ENCODE results near the gene TWIST2.

The TWIST2 gene

DNA sequence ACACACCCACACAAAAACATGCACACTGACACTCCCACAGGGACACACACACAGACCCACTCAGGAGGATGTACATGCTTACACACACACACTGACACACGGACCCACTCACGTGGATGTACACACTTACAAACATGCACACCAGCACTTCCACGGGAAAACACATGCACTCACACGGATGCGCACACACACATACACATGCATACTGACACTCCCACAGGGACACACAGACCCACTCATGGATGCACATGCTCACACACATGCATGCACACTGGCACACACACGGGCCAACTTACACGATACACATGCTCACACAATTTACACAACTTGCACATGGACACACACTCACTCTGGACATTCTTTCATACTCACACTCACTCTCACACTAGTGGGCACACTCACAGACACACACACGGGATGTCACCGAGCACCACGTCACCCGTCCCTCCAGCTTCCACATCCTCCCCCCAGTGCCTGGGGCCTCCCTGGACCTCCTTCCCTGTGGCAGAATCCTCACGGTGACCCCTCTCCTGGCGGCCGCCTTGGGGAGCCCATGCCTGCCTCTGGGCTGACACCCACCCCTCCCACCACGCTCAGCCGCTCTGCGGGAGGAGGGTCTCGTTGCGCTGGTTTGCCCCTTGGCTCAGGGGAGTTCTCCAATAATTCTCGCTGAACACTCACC is 58.5 kb downstream of the TWIST2 start:
- no peaks in the 10 kb centered on the region for H3K4me1 Mint-ChIP-seq
- no peak for ATAC-seq
- no peak overlapping the region for H3K4me3 Mint-ChIP-seq
- H3K27ac Mint-ChIP-seq, result no peak overlapping the region
- no peaks in the 10 kb centered on the region for H3K36me3 Mint-ChIP-seq
- no peaks in the 10 kb centered on the region for H3K9me3 Mint-ChIP-seq
- no peak for DNase-seq (ENCODE audit: low spot score in 2 of 2)

DNA sequence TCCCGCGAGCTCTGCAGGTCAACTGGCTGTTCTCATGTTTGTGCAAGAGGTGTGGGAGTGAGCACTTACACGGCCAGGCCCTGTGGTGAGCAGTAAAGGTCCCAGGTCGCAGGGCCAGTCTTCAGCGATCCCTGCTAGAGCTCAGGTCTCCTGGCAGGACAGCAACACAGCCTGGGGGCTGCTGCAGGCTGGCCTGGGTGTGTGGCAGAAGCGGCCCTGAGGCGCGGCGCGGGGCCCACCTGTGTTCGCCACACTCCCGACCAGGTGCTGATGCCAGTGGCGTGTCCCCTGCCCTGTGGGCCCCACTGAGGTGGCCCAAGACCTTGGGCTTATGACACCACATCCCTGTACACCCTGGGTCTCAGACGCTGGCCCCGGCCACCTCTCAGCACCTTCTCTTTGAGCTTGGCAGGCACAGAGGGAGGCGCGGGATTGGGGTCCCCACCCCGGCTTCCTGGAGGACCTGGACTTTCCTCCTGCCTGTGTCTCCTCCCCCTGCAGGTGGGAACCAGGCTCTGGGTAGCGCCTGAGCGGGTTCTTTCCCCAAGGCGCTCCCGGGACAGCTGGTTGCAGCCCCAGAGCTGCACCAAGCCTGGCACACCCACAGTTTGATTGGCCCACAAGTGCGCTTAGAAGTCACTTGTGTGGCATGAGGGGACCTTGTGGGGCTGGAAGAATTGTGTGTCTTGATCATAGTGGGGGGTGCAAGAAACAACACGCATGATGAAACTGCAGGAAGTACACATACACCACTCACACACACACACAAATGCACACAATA is 59.2 kb downstream of the TWIST2 start:
- no peaks in the 10 kb centered on the region for H3K9me3 Mint-ChIP-seq
- H3K4me1 Mint-ChIP-seq, result no peaks in the 10 kb centered on the region
- ATAC-seq (no peak), DNase-seq (ENCODE audit: low spot score in 2 of 2) (no peak)
- H3K36me3 Mint-ChIP-seq, result no peaks in the 10 kb centered on the region
- no peak overlapping the region for H3K4me3 Mint-ChIP-seq
- no peak overlapping the region for H3K27ac Mint-ChIP-seq

DNA sequence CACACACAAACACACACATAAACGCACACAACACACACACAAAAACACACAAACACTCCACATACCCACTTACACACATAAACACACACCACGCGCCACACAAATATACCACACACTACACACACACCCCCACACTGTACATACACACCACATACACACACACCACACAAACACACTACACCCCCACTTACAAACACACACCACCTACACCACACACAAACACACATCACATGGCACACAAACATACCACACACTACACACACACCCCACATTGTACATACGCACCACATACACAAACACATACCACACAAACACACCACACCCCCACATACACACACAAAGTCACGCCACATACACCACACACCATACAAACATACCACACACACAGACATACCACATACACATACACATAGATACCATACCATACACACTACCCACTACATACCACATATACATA is 59.9 kb downstream of the TWIST2 start:
- DNase-seq (ENCODE audit: low spot score in 2 of 2) (no peak), ATAC-seq (no peak)
- H3K4me1 Mint-ChIP-seq, result no peaks in the 10 kb centered on the region
- no peak overlapping the region for H3K27ac Mint-ChIP-seq
- no peaks in the 10 kb centered on the region for H3K9me3 Mint-ChIP-seq
- H3K4me3 Mint-ChIP-seq, result no peak overlapping the region
- no peaks in the 10 kb centered on the region for H3K36me3 Mint-ChIP-seq

DNA sequence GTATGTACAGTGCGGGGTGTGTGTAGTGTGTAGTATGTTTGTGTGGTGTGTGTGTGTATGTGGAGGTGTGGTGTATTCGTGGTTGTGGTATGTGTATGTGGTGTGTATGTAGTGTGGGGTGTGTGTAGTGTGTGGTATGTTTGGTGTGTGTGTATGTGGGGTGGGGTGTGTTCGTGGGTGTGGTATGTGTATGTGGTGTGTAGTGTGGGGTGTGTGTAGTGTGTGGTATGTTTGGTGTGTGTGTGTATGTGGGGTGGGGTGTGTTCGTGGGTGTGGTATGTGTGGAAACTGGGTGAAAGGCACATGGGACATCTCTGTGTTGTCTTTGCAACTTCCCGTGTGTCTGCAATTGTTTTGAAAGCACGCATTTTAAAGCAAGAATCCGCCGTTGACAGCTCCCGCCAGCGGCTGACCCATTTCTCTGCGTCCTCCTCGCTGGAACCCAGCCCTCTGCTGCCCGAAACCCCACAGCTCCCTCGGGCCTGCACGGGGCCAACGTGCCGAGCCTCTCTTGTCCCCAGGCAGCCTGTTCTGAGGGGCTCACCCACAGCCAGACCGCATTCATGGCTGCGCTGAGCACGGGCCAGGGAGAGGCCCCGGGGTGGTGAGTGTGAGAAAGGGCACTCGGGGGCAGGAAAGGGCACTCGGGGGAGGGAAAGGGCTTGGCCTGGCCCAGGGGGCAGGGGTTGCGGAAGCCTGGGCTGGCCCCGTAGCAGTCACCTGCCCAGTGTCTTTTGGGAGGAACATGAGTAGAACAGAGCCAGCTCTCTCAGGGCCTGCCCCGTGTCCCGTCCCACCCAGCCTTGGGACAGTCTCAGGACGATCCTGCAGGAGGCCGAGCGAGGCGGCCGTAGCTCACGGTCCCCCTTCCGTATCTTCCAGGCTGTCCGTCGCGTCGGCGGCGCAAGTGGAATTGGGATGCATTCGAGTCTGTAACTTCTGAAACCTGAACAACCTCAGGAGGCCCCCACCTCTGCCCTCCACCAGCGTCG is 61.4 kb downstream of the TWIST2 start:
- H3K4me3 Mint-ChIP-seq, result no peak overlapping the region
- no peaks in the 10 kb centered on the region for H3K36me3 Mint-ChIP-seq
- DNase-seq (ENCODE audit: low spot score in 2 of 2) (no peak), ATAC-seq (peak; percentile 44)
- H3K4me1 Mint-ChIP-seq, result no peaks in the 10 kb centered on the region
- H3K27ac Mint-ChIP-seq, result no peak overlapping the region
- H3K9me3 Mint-ChIP-seq, result no peaks in the 10 kb centered on the region

DNA sequence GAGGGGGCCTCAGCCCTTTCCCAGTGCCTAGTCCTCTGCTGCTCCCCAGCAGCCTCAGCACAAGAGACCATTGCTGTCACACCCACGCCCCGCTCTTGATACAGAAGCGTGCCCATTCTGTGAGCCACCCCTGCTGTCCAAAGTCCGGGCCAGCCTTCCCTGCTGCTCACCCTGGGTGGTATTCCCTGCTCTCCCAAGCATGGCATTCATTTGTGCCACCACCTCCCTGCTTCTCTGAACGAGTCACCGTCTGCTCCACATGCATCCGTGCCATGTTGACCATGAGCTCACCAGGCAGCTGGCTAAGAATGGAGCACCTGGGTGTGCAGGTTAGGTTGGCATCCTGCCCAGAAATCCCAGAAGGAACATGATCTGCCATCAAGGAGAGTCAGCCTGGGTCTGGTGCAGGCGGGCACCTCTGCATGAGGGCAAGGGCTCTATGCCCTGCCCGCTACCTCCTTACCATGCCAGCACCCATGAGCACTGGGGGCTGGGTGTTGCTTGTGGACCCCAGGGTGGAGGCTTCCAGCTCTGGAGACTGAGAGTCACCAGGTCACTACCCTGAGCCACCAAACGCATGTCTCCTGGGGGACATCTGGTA is 63.0 kb downstream of the TWIST2 start:
- H3K4me3 Mint-ChIP-seq, result no peak overlapping the region
- no peaks in the 10 kb centered on the region for H3K4me1 Mint-ChIP-seq
- no peaks in the 10 kb centered on the region for H3K9me3 Mint-ChIP-seq
- no peak for DNase-seq (ENCODE audit: low spot score in 2 of 2)
- ATAC-seq, result no peak
- no peaks in the 10 kb centered on the region for H3K36me3 Mint-ChIP-seq
- no peak overlapping the region for H3K27ac Mint-ChIP-seq

DNA sequence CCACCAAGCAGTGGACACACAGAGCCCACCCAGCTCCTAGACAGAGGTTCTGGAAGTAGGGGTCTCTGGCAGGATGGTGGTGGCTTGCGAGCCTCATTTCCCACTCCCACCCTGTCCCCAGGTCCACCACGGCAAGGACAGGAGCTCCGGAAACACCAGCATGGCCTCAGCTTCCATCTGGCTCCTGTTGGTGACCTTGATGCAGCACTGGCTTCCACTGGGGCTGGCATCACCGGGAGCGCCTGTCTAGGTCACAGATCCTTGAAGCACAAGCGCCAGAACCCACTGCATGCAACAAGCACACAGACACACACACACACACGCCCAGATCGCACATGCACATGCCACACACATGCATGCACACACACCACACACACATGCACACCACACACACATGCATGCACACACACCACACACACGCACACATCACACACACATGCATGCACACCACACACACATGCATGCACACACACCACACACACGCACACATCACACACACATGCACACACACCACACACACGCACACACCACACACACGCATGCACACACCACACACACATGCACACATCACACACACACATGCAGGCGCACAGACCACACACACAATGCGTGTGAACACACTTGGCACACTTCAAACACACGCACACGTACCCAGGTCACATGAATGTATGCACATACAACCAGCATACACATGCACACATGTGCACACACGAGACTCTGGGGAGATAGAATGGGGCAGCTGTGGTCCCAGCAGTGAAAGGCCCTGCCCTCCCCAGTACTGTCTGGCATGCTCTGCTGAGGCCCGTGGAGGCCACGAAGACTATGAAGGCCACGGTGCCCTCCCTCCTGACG is 63.7 kb downstream of the TWIST2 start:
- Mint-ChIP-seq H3K9me3 (no peaks in the 10 kb centered on the region), H3K36me3 (no peaks in the 10 kb centered on the region), H3K4me3 (no peak overlapping the region), H3K4me1 (no peaks in the 10 kb centered on the region), H3K27ac (no peak overlapping the region)
- no peak for ATAC-seq
- no peak for DNase-seq (ENCODE audit: low spot score in 2 of 2)

DNA sequence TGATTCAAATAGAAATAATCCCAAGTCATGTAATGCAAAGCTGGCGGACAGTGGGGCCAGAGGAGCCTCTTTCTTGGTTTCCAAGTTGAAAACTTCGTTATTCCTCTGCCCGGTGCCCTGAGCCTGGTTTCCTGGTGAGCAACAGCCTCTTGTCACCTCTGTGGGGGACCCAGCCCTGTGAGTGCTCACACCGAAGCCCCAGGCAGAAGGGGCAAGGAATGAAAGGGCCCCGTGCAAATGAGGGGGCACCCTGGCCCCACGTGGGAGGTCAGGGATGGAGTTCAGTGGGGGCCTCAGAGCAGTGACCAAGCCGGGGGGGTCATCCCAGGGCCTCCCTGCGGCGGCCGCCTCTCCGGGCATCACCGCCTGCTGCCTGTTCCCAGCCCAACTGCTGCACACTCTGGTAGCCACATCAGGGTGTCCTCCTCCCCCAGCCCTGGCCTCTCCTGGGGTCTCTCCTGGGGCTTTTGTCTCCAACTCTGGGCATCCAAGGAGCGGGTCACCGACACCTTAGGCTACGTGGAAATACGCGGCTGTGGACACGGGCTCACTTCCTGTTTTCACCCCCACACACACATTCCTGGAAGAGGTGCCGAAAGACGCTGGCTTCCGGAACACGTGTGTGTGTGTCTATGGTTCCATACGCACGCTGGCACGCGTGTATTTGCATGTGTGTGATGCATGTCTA is 64.5 kb downstream of the TWIST2 start:
- ATAC-seq (no peak), DNase-seq (ENCODE audit: low spot score in 2 of 2) (no peak)
- H3K27ac Mint-ChIP-seq, result no peak overlapping the region
- H3K36me3 Mint-ChIP-seq, result no peaks in the 10 kb centered on the region
- H3K9me3 Mint-ChIP-seq, result no peaks in the 10 kb centered on the region
- no peaks in the 10 kb centered on the region for H3K4me1 Mint-ChIP-seq
- H3K4me3 Mint-ChIP-seq, result no peak overlapping the region

DNA sequence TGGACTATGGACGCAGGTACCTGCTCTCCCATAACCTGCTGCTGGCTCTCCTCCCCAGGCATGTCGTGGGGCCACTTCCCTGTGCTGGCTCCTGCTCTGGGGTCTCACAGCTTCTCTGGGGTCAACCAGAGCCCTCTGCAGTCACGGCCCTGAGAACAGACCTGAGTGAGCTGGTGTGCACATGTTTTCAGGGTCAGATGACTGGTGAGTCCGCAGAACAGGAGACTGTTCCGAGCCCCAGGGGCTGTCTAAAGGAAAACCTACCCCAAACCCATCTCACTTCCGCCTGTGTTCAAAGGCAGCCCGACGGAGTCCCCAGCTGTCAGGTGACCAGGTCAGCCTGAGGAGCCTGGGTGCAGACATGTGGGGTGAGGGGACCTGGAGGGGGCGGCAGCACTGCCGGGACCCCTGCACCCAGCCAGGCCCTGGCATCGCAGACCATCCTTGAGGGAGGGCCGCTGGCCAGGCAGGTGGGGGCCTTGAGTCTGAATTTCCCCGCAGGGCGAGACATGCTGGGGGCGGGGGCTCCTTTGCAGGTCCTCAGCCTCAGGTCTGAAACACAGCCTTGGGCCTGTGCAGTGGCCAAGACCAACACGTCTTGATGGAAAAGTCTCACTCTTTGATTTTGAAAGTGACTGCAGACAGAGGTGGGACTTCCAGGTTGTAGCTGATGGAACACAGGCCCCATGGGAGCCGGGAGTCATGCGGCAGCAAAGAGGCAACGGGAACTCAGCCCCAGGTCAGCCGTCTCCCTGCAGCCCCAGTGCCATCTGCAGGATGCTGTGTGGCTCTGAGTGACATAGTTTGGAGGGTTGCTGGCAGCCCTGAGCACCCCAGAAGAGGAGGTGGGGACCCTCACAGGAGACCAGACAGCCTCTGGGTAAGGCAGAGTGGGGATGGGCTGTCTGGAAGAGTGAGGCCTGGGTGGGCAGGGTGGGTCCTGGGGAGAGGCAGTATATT is 65.3 kb downstream of the TWIST2 start:
- H3K27ac Mint-ChIP-seq, result no peak overlapping the region
- H3K9me3 Mint-ChIP-seq, result no peaks in the 10 kb centered on the region
- ATAC-seq (no peak), DNase-seq (ENCODE audit: low spot score in 2 of 2) (no peak)
- H3K4me1 Mint-ChIP-seq, result no peaks in the 10 kb centered on the region
- H3K4me3 Mint-ChIP-seq, result no peak overlapping the region
- no peaks in the 10 kb centered on the region for H3K36me3 Mint-ChIP-seq

DNA sequence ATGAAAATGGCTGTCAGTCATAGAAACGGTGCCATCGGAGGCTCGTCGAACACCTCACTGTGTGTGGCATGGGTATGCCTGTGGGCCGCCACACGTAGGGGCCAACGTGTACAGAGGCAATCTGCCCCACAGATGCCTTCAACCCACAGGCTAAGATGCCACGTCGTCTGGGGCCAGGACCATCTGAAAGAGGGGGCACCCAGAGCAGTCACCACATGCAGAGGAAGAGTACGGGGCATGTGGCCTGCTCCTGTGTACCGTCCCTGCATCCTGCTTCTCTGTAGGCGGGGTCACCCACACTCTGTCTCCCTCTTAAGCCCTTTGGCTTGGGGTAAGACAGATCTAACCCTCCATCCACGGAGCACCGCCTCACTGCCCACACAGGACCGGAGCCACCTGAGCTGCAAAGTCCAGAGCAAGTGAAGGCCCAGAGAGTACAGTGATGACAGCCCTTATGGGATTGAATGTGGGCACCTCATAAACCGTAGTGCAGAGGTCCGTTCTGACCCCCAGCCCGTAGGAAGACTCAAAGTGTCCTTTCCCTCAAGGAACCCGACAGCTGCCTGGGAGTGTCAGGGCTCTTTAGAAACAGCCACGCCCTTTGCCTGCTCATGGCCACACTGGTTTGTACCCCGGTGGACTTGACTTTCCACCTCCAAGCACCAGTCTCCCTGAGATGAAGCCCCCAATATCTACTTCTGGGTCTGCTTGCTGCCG is 66.2 kb downstream of the TWIST2 start:
- H3K27ac Mint-ChIP-seq, result no peak overlapping the region
- H3K4me1 Mint-ChIP-seq, result no peaks in the 10 kb centered on the region
- ATAC-seq (no peak), DNase-seq (ENCODE audit: low spot score in 2 of 2) (no peak)
- H3K4me3 Mint-ChIP-seq, result no peak overlapping the region
- no peaks in the 10 kb centered on the region for H3K36me3 Mint-ChIP-seq
- no peaks in the 10 kb centered on the region for H3K9me3 Mint-ChIP-seq

DNA sequence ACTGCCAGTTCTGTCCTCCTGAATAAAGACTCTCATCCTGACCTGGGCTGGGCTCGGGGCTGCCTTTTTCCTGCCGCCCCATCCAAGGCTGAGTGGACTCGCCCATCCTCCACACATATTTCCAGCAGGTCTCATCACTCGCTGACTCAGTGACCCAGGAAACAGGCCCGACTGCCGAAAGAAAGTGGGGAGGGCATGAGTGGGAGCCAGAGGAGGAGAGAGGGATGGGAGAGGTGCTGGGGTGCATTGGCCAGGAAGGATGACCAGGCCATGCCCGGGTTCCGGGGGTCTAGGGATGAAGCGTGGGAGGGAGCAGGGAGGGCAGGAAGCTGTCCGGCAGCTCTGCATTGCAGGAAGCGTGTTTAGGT is 66.7 kb downstream of the TWIST2 start:
- DNase-seq (ENCODE audit: low spot score in 2 of 2) (no peak), ATAC-seq (no peak)
- no peak overlapping the region for H3K27ac Mint-ChIP-seq
- H3K4me1 Mint-ChIP-seq, result no peaks in the 10 kb centered on the region
- no peak overlapping the region for H3K4me3 Mint-ChIP-seq
- H3K9me3 Mint-ChIP-seq, result no peaks in the 10 kb centered on the region
- H3K36me3 Mint-ChIP-seq, result no peaks in the 10 kb centered on the region

DNA sequence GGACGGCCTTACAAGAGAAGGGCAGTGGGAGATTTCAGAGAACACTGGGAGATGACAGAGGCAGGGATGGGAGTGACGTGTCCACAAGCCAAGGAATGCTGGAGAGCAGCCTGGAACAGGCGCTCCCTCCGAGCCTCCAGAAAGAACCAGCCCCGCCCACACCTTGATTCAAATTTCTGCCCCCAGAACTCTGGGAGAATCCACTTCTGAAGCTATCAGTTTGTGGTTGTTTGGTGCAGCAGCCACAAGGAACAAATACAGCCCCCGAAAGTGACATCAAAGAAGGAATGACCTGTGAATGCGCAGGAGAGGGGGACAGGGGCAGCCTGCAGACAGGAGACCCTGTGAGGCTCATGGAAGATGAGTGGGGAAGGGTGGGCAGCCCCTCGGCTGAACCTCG is 67.3 kb downstream of the TWIST2 start:
- no peaks in the 10 kb centered on the region for H3K4me1 Mint-ChIP-seq
- DNase-seq (ENCODE audit: low spot score in 2 of 2) (no peak), ATAC-seq (no peak)
- H3K27ac Mint-ChIP-seq, result no peak overlapping the region
- H3K9me3 Mint-ChIP-seq, result no peaks in the 10 kb centered on the region
- no peak overlapping the region for H3K4me3 Mint-ChIP-seq
- no peaks in the 10 kb centered on the region for H3K36me3 Mint-ChIP-seq

DNA sequence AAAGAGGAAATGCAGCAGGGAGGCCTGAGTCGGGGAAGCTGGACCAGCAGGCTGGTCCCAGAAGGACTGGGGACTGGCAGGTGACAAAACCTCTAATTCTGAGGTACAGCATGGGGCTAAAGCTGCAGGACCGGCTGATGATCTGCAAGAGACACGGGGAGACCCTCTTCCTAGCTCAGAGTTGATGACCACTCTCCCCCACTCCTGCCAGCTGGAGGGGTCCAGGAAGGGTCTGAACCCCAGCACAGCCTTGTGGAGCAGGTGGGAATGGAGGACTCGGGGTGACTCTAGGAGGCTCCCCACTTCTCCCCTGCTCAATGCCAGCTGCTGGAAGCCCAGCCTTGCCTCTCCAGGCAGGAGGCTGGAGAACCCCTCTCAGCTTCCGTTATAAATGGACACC is 67.7 kb downstream of the TWIST2 start:
- no peak overlapping the region for H3K4me3 Mint-ChIP-seq
- H3K9me3 Mint-ChIP-seq, result no peaks in the 10 kb centered on the region
- DNase-seq (ENCODE audit: low spot score in 2 of 2) (no peak), ATAC-seq (no peak)
- H3K4me1 Mint-ChIP-seq, result no peaks in the 10 kb centered on the region
- no peaks in the 10 kb centered on the region for H3K36me3 Mint-ChIP-seq
- H3K27ac Mint-ChIP-seq, result no peak overlapping the region

All from stimulated activated effector memory CD8-positive, alpha-beta T cell treated with anti-CD3 and anti-CD28 coated beads, Interleukin-12 subunit alpha, Interleukin-12 subunit beta, amount 100 ng/mL, for 72 hours (primary cell).